ES-I3 (cell line): Measurements from ENCODE around the gene KMT2C.

ENCODE experiments used
- H3K36me3 ChIP-seq: 2 replicates; pipeline ENCODE4 v1.6.1; 2013; ENCODE audit warnings: mild to moderate bottlenecking, low read length, control low read depth, moderate library complexity; ENCODE audit not compliant: insufficient read depth
- H3K4me1 ChIP-seq: 2 replicates; pipeline ENCODE4 v1.6.1; 2013; ENCODE audit warnings: mild to moderate bottlenecking, control low read depth, low read length; ENCODE audit not compliant: insufficient read depth
- H3K9ac ChIP-seq: 2 replicates; pipeline ENCODE4 v1.6.1; 2013; ENCODE audit warnings: low read depth, mild to moderate bottlenecking, low read length, moderate library complexity
- H3K9me3 ChIP-seq: 2 replicates; pipeline ENCODE4 v1.6.1; 2013; ENCODE audit warnings: mild to moderate bottlenecking, low read length, moderate library complexity; ENCODE audit not compliant: control insufficient read depth, insufficient read depth

The KMT2C gene

GRCh38 chr7:152089183-152089582 is 346.6 kb downstream of the KMT2C start:
- Histone ChIP-seq H3K36me3 (no peaks in the 10 kb centered on the region; the same call in 1 of the 2 replicates), H3K9ac (no peak overlapping the region), H3K4me1 (no peaks in the 10 kb centered on the region), H3K9me3 (peaks cover 11% of the 10 kb centered on the region)

GRCh38 chr7:152086513-152086912 is 349.3 kb downstream of the KMT2C start:
- H3K4me1 ChIP-seq, result peaks cover 6% of the 10 kb centered on the region
- peaks cover 11% of the 10 kb centered on the region for H3K9me3 ChIP-seq
- no peak overlapping the region for H3K9ac ChIP-seq
- no peaks in the 10 kb centered on the region; the same call in 1 of the 2 replicates for H3K36me3 ChIP-seq

- H3K4me1 ChIP-seq, result peaks cover 6% of the 10 kb centered on the region
- H3K9ac ChIP-seq, result no peak overlapping the region
- H3K36me3 ChIP-seq, result no peaks in the 10 kb centered on the region; the same call in 1 of the 2 replicates
- H3K9me3 ChIP-seq, result peaks cover 11% of the 10 kb centered on the region
Observed at GRCh38 chr7:152085131-152085530, 350.7 kb downstream of the KMT2C start.
